Measurements from ENCODE around the gene FBXO42.
"Not testable (repeated sequence)": the region's sequence is repeated elsewhere in the genome, so short reads cannot be mapped to it uniquely, and the experiment has no call there.

FBXO42 gene

GRCh38 chr1:16241221-16241708 is 111.0 kb downstream of the FBXO42 start:
- DNase-seq = no peak

GRCh38 chr1:16239972-16240491 is 112.2 kb downstream of the FBXO42 start:
- no peak for DNase-seq

GRCh38 chr1:16237343-16237830 is 114.9 kb downstream of the FBXO42 start:
- DNase-seq = no peak

- DNase-seq = peak; percentile 80 to 98
These were observed 115.6 kb downstream of the FBXO42 start, which contains the start of gene CPLANE2 for GRCh38 chr1:16236511-16237342. TSS of gene CPLANE2 (minus strand) at chr1:16237183. CDS start at chr1:16236742, 441 bp downstream.

- peak; percentile 67 to 80 for DNase-seq
These were observed 116.3 kb downstream of the FBXO42 start for GRCh38 chr1:16235944-16236510.

- DNase-seq = no peak
These were observed 116.9 kb downstream of the FBXO42 start for GRCh38 chr1:16235347-16235746.

- no peak for DNase-seq
These were observed 118.8 kb downstream of the FBXO42 start for GRCh38 chr1:16233431-16233830.

GRCh38 chr1:16232316-16232710 is 120.0 kb downstream of the FBXO42 start:
- DNase-seq = no peak

GRCh38 chr1:16231331-16232315 is 120.7 kb downstream of the FBXO42 start:
- no peak for DNase-seq

- DNase-seq = no peak
These were observed 121.5 kb downstream of the FBXO42 start for GRCh38 chr1:16230744-16231143.

GRCh38 chr1:16229976-16230740 is 122.1 kb downstream of the FBXO42 start:
- no peak for DNase-seq

- DNase-seq = peak; percentile 17 to 59
These were observed 125.6 kb downstream of the FBXO42 start for GRCh38 chr1:16226490-16227179.

GRCh38 chr1:16226129-16226489 is 126.2 kb downstream of the FBXO42 start:
- DNase-seq = no peak

GRCh38 chr1:16224472-16224871 is 127.8 kb downstream of the FBXO42 start:
- DNase-seq = no peak

- not testable (repeated sequence) for DNase-seq
These were observed 129.6 kb downstream of the FBXO42 start for GRCh38 chr1:16222716-16223115.

- DNase-seq = no peak
These were observed 130.8 kb downstream of the FBXO42 start for GRCh38 chr1:16221499-16221898.

GRCh38 chr1:16219968-16220500 is 132.2 kb downstream of the FBXO42 start:
- no peak for DNase-seq

GRCh38 chr1:16218674-16219071 is 133.6 kb downstream of the FBXO42 start:
- DNase-seq = no peak

- DNase-seq = no peak
These were observed 134.1 kb downstream of the FBXO42 start for GRCh38 chr1:16218014-16218673.

- DNase-seq = peak; percentile 84 to 98
These were observed 135.1 kb downstream of the FBXO42 start for GRCh38 chr1:16217061-16217785.

Data from NCI-H526 (cell line).